Skeletal muscle satellite cell (primary cell): Measurements from ENCODE around the gene TXNDC15.
A peak's percentile ranks its signal among the peaks of the same experiment; 100 is the strongest.
"Not testable (repeated sequence)": the region's sequence is repeated elsewhere in the genome, so short reads cannot be mapped to it uniquely, and the experiment has no call there.

Source experiments
- H3K27me3 ChIP-seq: 2 replicates; pipeline ENCODE4 v1.7.0; 2013; ENCODE audit warnings: low read length; ENCODE audit not compliant: control insufficient read depth, insufficient read depth
- H3K36me3 ChIP-seq: 2 replicates; pipeline ENCODE4 v1.7.0; 2013; ENCODE audit warnings: mild to moderate bottlenecking, control low read depth, low read length; ENCODE audit not compliant: insufficient read depth
- H3K4me1 ChIP-seq: 2 replicates; pipeline ENCODE4 v1.7.0; 2013; ENCODE audit warnings: low read length; ENCODE audit not compliant: control insufficient read depth, insufficient read depth
- H3K4me2 ChIP-seq: 2 replicates; pipeline ENCODE4 v1.7.0; 2013; ENCODE audit warnings: mild to moderate bottlenecking, low read length
- H3K4me3 ChIP-seq: 2 replicates; pipeline ENCODE4 v1.7.0; 2013; ENCODE audit warnings: low read length
- H3K9ac ChIP-seq: 2 replicates; pipeline ENCODE4 v1.7.0; 2013; ENCODE audit warnings: mild to moderate bottlenecking, low read depth, low read length, moderate library complexity
- H3K9me3 ChIP-seq: replicated peaks from 2 replicates; pipeline ENCODE4 v1.7.0; 2013; ENCODE audit warnings: mild to moderate bottlenecking, control low read depth, low read length

Gene TXNDC15

GRCh38 chr5:134905246-134905996 is 31.2 kb downstream of the TXNDC15 start:
- peaks cover 10% of the 10 kb centered on the region for H3K4me1 ChIP-seq

DNA sequence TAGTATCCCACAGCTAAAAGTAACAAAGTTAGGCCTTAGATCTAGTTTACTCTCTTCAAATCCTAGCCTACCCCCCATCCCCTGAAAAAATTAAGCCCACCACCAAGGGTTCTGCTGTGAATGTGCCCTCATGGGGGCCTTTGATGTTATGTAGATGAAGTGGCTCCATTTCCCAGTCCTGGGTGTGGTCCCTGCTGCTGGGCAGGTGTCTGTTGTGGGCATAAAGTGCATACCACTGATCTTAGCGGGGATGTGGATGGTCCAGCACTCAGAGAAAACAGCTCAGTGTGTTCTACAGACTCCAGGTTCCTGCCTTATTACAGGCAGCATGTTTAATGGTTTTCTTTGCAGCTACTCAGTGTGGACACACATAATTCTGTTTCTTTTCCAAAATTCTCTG is 32.6 kb downstream of the TXNDC15 start:
- Histone ChIP-seq H3K4me3 (no peak overlapping the region), H3K36me3 (peaks cover 3% of the 10 kb centered on the region), H3K9ac (no peak overlapping the region), H3K27me3 (no peaks in the 10 kb centered on the region), H3K9me3 (no peaks in the 10 kb centered on the region), H3K4me1 (peaks cover 8% of the 10 kb centered on the region), H3K4me2 (no peak overlapping the region)

More at GRCh38 chr5:134905246-134905996, 31.2 kb downstream of the TXNDC15 start:
- H3K9me3 ChIP-seq, result no peaks in the 10 kb centered on the region
- H3K9ac ChIP-seq, result peak overlapping the region; percentile 98
- H3K36me3 ChIP-seq, result no peaks in the 10 kb centered on the region
- H3K4me3 ChIP-seq, result peak overlapping the region; percentile 94
- peak overlapping the region; percentile 89 for H3K4me2 ChIP-seq
- no peaks in the 10 kb centered on the region for H3K27me3 ChIP-seq

GRCh38 chr5:134910752-134911151 is 36.6 kb downstream of the TXNDC15 start:
- H3K9ac ChIP-seq, H3K27me3 ChIP-seq, H3K4me2 ChIP-seq, H3K4me3 ChIP-seq, H3K9me3 ChIP-seq, H3K4me1 ChIP-seq: not testable (repeated sequence)
- H3K36me3 ChIP-seq, result peaks cover 16% of the 10 kb centered on the region

DNA sequence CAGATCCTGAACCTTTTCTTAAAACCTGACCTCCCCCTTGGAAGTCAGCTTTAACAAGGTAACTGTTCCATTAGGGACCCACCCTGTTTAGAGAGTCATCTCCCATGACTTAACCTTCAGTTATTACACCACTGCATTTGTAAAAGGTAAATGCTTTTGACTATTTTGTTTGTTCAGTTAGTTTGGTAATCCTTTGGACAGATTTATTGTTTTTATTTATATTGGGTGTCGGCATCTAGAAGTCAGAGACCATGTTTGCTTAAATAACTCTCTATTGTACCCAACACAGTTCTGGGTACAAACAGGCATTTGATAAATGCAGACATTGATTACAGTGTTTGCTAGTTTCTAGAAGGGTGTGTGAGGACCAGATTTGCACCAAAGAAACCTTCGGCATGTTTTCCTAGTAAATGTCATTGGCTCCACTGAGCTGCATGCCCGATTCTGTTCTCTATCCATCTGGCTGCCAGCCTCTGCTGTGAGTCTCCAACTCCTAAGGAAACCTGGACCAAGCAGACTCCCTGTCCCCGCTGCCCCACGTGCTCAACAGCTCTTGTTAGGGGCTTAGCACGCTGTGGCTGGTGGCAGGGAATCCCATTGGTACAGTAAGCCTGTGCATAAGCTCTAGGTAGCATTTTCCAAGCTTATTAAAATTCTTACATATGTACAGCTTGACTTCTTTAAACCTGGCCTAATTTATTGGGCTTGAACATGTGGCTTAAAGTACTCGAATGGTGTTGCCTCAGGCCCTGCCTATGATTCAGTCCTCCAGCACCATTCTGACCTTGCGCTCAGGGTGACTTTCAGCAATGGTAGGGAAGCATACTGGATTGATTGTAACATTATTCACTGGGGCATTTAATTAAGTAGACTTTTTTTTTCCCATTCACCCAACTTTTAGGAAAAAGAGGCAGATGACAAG is 37.4 kb downstream of the TXNDC15 start:
- no peak overlapping the region for H3K9ac ChIP-seq
- no peak overlapping the region for H3K4me3 ChIP-seq
- H3K36me3 ChIP-seq, result peaks cover 16% of the 10 kb centered on the region
- H3K4me1 ChIP-seq, result no peaks in the 10 kb centered on the region
- no peak overlapping the region for H3K4me2 ChIP-seq
- no peaks in the 10 kb centered on the region for H3K9me3 ChIP-seq
- no peaks in the 10 kb centered on the region for H3K27me3 ChIP-seq

DNA sequence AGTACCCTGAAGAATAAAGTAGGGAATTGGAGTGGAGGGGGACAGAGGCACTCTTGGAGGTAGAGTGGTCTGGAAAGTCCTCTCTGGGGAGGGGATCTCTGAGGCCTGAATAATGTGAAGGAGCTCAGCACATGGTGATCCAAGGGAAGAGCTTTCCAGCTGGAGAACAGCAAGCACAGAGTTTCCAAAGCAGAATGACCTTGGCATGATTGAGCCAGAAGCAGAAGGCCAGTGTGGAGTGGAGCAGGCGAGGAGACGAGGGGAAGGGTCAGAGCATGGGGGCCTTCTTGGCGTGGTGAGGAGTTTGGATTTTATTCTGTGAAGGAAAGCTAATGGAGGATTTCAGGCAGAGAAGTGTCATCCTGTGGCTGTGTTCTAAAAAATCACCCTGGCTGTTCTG is 39.1 kb downstream of the TXNDC15 start:
- Histone ChIP-seq H3K9me3 (no peaks in the 10 kb centered on the region), H3K27me3 (no peaks in the 10 kb centered on the region), H3K4me1 (no peaks in the 10 kb centered on the region), H3K4me2 (no peak overlapping the region), H3K36me3 (peaks cover 18% of the 10 kb centered on the region), H3K4me3 (no peak overlapping the region), H3K9ac (no peak overlapping the region)

GRCh38 chr5:134913795-134914194 is 39.6 kb downstream of the TXNDC15 start:
- no peaks in the 10 kb centered on the region for H3K4me1 ChIP-seq
- H3K27me3 ChIP-seq, result no peaks in the 10 kb centered on the region
- H3K36me3 ChIP-seq, result peaks cover 18% of the 10 kb centered on the region
- no peaks in the 10 kb centered on the region for H3K9me3 ChIP-seq
- H3K9ac ChIP-seq, result no peak overlapping the region
- no peak overlapping the region for H3K4me3 ChIP-seq
- no peak overlapping the region for H3K4me2 ChIP-seq

DNA sequence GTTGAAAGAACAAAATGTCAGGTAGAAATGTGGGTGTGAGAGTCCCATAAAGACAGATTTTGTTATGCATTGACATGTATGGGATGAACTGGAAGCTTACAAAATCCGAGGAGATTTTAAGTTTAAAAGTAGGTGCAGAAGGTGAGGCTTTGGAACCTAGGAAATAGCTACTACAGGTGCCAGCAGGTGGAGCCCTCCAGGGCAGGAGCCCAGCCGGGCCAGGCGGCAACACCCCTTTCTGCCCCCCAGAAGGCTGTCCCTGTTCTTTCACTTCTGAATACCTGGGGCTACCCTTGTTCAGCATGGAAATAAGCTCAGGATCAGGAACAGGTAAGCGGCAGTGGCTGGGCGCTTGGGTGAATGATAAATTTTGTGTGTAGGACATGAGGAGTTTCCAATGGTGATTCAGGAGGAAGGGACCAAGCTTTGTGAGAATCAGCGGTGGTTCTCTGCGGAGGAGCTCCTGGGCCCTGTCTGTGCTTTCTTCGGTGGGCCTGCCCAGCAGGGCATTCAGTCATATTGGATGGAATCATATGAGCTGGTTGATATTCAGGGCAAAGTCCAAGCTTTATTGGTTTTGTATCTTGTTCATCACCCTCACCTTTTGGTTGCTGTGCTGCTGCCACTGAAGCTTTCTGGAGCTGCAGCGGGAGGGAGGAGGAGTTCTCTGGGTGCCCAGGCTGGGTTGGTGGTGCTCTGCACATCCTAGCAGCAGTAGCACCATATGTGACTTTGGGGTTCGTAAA is 43.1 kb downstream of the TXNDC15 start:
- no peaks in the 10 kb centered on the region for H3K27me3 ChIP-seq
- H3K9me3 ChIP-seq, result no peaks in the 10 kb centered on the region
- no peak overlapping the region for H3K4me2 ChIP-seq
- H3K4me3 ChIP-seq, result no peak overlapping the region
- peaks cover 26% of the 10 kb centered on the region for H3K36me3 ChIP-seq
- no peaks in the 10 kb centered on the region for H3K4me1 ChIP-seq
- no peak overlapping the region for H3K9ac ChIP-seq

DNA sequence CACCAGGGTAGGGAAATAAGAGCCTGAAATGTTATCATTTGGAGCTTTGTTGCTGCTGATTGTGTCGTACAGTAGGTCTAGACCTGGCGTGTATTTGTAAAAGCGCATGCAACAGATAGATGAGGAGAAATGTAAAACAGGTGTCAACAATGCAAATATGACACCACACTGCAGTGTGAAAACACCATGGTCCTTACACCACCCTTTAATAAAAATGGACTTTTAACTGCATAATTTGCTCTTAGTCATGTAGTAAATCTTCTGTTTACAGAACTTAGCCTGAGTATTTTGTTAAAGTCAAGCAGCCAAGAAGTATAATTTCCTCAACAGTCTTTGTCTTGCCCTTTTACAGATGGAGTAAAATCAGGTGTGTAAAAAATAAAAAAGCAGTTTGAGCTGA is 44.7 kb downstream of the TXNDC15 start:
- Histone ChIP-seq H3K4me2 (no peak overlapping the region), H3K4me1 (no peaks in the 10 kb centered on the region), H3K36me3 (peaks cover 19% of the 10 kb centered on the region), H3K4me3 (no peak overlapping the region), H3K9me3 (no peaks in the 10 kb centered on the region), H3K27me3 (no peaks in the 10 kb centered on the region), H3K9ac (no peak overlapping the region)

DNA sequence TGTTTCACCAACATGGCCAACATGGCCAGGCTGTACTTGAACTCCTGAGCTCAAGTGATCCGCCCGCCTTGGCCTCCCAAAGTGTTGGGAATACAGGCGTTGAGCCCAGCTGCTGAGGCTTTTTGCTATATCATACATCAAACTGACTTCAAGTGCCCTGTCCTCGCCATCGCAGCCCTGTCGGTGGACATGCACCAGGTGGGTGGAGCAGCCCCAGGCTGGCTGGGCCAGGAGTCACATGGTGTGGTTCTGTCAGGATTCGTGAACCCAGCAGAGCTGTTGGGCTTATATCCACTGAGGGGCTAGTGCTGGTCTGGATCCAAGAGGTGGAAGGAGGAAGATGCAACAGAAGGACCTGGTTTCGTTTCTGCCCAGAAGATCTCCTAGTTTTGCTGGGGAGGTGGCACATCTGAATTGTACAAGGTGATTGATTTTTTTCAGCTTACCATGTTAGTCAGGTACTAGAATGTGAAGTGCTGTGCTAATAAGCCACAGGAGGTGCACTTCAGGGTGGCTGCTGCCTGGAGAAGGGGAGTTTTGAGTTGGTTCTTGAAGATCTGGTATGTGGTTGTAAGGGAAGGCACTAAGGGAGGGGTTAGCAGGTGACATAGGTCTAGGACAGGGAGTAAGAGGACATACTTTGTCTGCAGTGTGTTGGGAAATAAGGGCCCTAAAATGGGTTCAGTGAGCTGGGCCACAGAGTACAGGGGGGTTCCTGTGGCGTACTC is 46.8 kb downstream of the TXNDC15 start:
- Histone ChIP-seq H3K9ac (no peak overlapping the region), H3K4me1 (no peaks in the 10 kb centered on the region), H3K9me3 (no peaks in the 10 kb centered on the region), H3K27me3 (no peaks in the 10 kb centered on the region), H3K36me3 (peaks cover 15% of the 10 kb centered on the region), H3K4me2 (no peak overlapping the region), H3K4me3 (no peak overlapping the region)

GRCh38 chr5:134932508-134932907 is 58.3 kb downstream of the TXNDC15 start:
- no peaks in the 10 kb centered on the region for H3K4me1 ChIP-seq
- H3K4me2 ChIP-seq, result no peak overlapping the region
- no peaks in the 10 kb centered on the region for H3K27me3 ChIP-seq
- H3K4me3 ChIP-seq, result no peak overlapping the region
- H3K9me3 ChIP-seq, result no peaks in the 10 kb centered on the region
- no peak overlapping the region for H3K9ac ChIP-seq
- H3K36me3 ChIP-seq, result peaks cover 12% of the 10 kb centered on the region

- Histone ChIP-seq H3K9ac (no peak overlapping the region), H3K36me3 (peaks cover 21% of the 10 kb centered on the region), H3K4me2 (no peak overlapping the region), H3K4me1 (no peaks in the 10 kb centered on the region), H3K9me3 (no peaks in the 10 kb centered on the region), H3K27me3 (no peaks in the 10 kb centered on the region), H3K4me3 (no peak overlapping the region)
These were observed 60.0 kb downstream of the TXNDC15 start for GRCh38 chr5:134934202-134934601.
